HepG2 (cell line): Measurements from ENCODE around the gene LIPE. TPM values are rescaled to one million over a fixed set of nuclear protein-coding genes. Genes with fewer than 3 reads are reported as not detected.

Experiments used
- ATAC-seq: fragments of 200-7000 bp; cut with Tn5 transposase; 3 replicates; pipeline ENCODE4 v1.9.1; 2020; ENCODE audit warnings: mild to moderate bottlenecking, moderate library complexity
- BruUV-seq: library from RNA; stranded (reverse); fragments of 400-500 nt; replicated peaks from 2 replicates; lab custom pipeline; 2021; lab: Mats Ljungman, UMichigan
- CTCF ChIA-PET: fragments of 300-600 bp; formaldehyde crosslinking; extraction: SDS; loops from one replicate; lab custom pipeline; 2021; ENCODE audit warnings: low total read pairs, inconsistent platforms, low intra/inter-chr PET ratio; lab: Yijun Ruan, JAX
- POLR2A ChIA-PET: fragments of 350-600 bp; sonication (Branson Sonifier 250); formaldehyde crosslinking; loops from one replicate; lab custom pipeline; 2020; ENCODE audit warnings: antibody characterized with exemption, inconsistent platforms; lab: Yijun Ruan, JAX
- DNase-seq: peaks from one replicate; pipeline ENCODE4 v3.0.0-alpha.2; 2015; ENCODE audit warnings: low spot score
- FAIRE-seq: peaks from 3 replicates; lab custom pipeline; 2011; peaks lifted over from hg19 to GRCh38; lab: Jason Lieb, UNC
- H2AFZ ChIP-seq: one replicate; pipeline ENCODE4 v1.6.1; 2011; ENCODE audit warnings: low read length, inconsistent platforms
- H3K27ac ChIP-seq: fragments of 300-600 bp; 3 replicates; pipeline ENCODE4 v1.8.0; 2011; ENCODE audit warnings: mixed run types, mild to moderate bottlenecking, mixed read lengths, low read length, inconsistent platforms; ENCODE audit not compliant: insufficient read depth; ENCODE audit errors: extremely low read length
- H3K27me3 ChIP-seq, 2 experiments: fragments of 200-600 bp in 1 of 2; 2 replicates in 1 of 2; 3 replicates in 1 of 2; pipeline versions ENCODE4 v1.6.0 to v1.8.0; 2011; ENCODE audit warnings: low read length in 2 of 2, mild to moderate bottlenecking in 2 of 2, moderate library complexity in 2 of 2, inconsistent platforms in 1 of 2; ENCODE audit not compliant: insufficient read depth in 2 of 2, control insufficient read depth in 1 of 2
- H3K36me3 ChIP-seq, 2 experiments: fragments of 200-600 bp in 1 of 2; replicated peaks in 1 of 2; 2 replicates in 1 of 2; 3 replicates in 1 of 2; pipeline versions ENCODE4 v1.5.1 to v1.8.0; 2011; ENCODE audit warnings: low read length in 2 of 2, inconsistent platforms in 1 of 2; ENCODE audit not compliant: insufficient read depth in 2 of 2, control insufficient read depth in 1 of 2
- H3K4me1 ChIP-seq: 2 replicates; pipeline ENCODE4 v1.5.1; 2012; ENCODE audit warnings: low read length, inconsistent platforms; ENCODE audit not compliant: insufficient read depth
- H3K4me2 ChIP-seq: 2 replicates; pipeline ENCODE4 v1.6.0; 2011; ENCODE audit warnings: low read depth, low read length, inconsistent platforms
- H3K4me3 ChIP-seq, 3 experiments: fragments of 200-600 bp in 1 of 3; sonication (generic), shearing (Covaris generic) in 1 of 3; replicated peaks in 1 of 3; 2 replicates each; pipeline ENCODE4 v1.5.1; 2011 to 2016; ENCODE audit warnings: low read length in 3 of 3, inconsistent platforms in 2 of 3, low read depth in 2 of 3, mild to moderate bottlenecking in 2 of 3, control low read depth in 1 of 3, mixed read lengths in 1 of 3; ENCODE audit not compliant: insufficient read depth in 1 of 3
- H3K79me2 ChIP-seq: one replicate; pipeline ENCODE4 v1.6.1; 2011; ENCODE audit warnings: low read length, inconsistent platforms; ENCODE audit not compliant: insufficient read depth
- H3K9ac ChIP-seq: 2 replicates; pipeline ENCODE4 v1.6.0; 2011; ENCODE audit warnings: mild to moderate bottlenecking, low read depth, low read length, inconsistent platforms; ENCODE audit not compliant: insufficient read depth
- H3K9me3 ChIP-seq: 2 replicates; pipeline ENCODE4 v1.5.1; 2012; ENCODE audit warnings: mild to moderate bottlenecking, low read length
- H4K20me1 ChIP-seq: 2 replicates; pipeline ENCODE4 v1.6.0; 2011; ENCODE audit warnings: inconsistent platforms, mild to moderate bottlenecking, low read length, moderate library complexity; ENCODE audit not compliant: insufficient read depth
- BCLAF1 ChIP-seq: fragments of 450-650 bp; IDR thresholded peaks from 2 replicates; pipeline ENCODE4 v1.6.1; 2017; ENCODE audit warnings: mild to moderate bottlenecking
- CREB3 ChIP-seq: sonication (generic); formaldehyde crosslinking; IDR thresholded peaks from 2 replicates; pipeline ENCODE4 v1.5.0; 2020; ENCODE audit warnings: missing genetic modification reagents
- FOXM1 ChIP-seq: sonication (generic); formaldehyde crosslinking; IDR thresholded peaks from 2 replicates; pipeline ENCODE4 v1.5.0; 2020; ENCODE audit warnings: missing genetic modification reagents
- HOXA3 ChIP-seq: sonication (generic); formaldehyde crosslinking; IDR thresholded peaks from 2 replicates; pipeline ENCODE4 v1.5.0; 2020; ENCODE audit warnings: missing genetic modification reagents
- KLF11 ChIP-seq: IDR thresholded peaks from 2 replicates; pipeline ENCODE4 v1.6.1; 2016; ENCODE audit warnings: missing compliant biosample characterization
- MEIS1 ChIP-seq: sonication (generic); formaldehyde crosslinking; IDR thresholded peaks from 2 replicates; pipeline ENCODE4 v1.9.0; 2021; ENCODE audit warnings: mild to moderate bottlenecking, missing genetic modification reagents, moderate library complexity, borderline replicate concordance
- PRDM4 ChIP-seq: sonication (generic); formaldehyde crosslinking; IDR thresholded peaks from 2 replicates; pipeline ENCODE4 v1.9.0; 2021; ENCODE audit warnings: missing genetic modification reagents, borderline replicate concordance
- RARG ChIP-seq: sonication (generic); formaldehyde crosslinking; IDR thresholded peaks from 2 replicates; pipeline ENCODE4 v1.4.0; 2020; ENCODE audit warnings: low read depth, mild to moderate bottlenecking, missing genetic modification reagents
- SOX5 ChIP-seq: IDR thresholded peaks from 2 replicates; pipeline ENCODE4 v1.6.1; 2016; ENCODE audit warnings: borderline replicate concordance
- SUZ12 ChIP-seq: fragments of 150-350 bp; IDR thresholded peaks from 2 replicates; pipeline ENCODE4 v1.6.1; 2014; ENCODE audit warnings: low read depth, low read length
- TBX2 ChIP-seq: sonication (generic); formaldehyde crosslinking; IDR thresholded peaks from 2 replicates; pipeline ENCODE4 v1.5.0; 2020; ENCODE audit warnings: missing genetic modification reagents, mild to moderate bottlenecking, borderline replicate concordance
- TCF7 ChIP-seq: sonication (generic); IDR thresholded peaks from 2 replicates; pipeline ENCODE4 v1.6.1; 2016; ENCODE audit warnings: antibody characterized with exemption, low read depth
- TMF1 ChIP-seq: sonication (generic); formaldehyde crosslinking; IDR thresholded peaks from 2 replicates; pipeline ENCODE4 v1.8.1; 2022; ENCODE audit warnings: low read depth, missing genetic modification reagents
- ZNF224 ChIP-seq: sonication (generic); formaldehyde crosslinking; IDR thresholded peaks from 2 replicates; pipeline ENCODE4 v1.5.0; 2020; ENCODE audit warnings: mild to moderate bottlenecking, missing genetic modification reagents
- ZNF292 ChIP-seq: sonication (generic); formaldehyde crosslinking; IDR thresholded peaks from 2 replicates; pipeline ENCODE4 v1.8.1; 2022; ENCODE audit warnings: mild to moderate bottlenecking, low read depth, missing genetic modification reagents, borderline replicate concordance
- ZNF331 ChIP-seq: sonication (generic); formaldehyde crosslinking; IDR thresholded peaks from 2 replicates; pipeline ENCODE4 v1.4.0; 2020; ENCODE audit warnings: missing genetic modification reagents
- ZNF44 ChIP-seq: sonication (generic); formaldehyde crosslinking; IDR thresholded peaks from 2 replicates; pipeline ENCODE4 v1.5.1; 2020; ENCODE audit warnings: mild to moderate bottlenecking, missing genetic modification reagents
- ZNF564 ChIP-seq: sonication (generic); formaldehyde crosslinking; IDR thresholded peaks from 2 replicates; pipeline ENCODE4 v1.8.1; 2023; ENCODE audit warnings: mild to moderate bottlenecking, missing genetic modification reagents
- ZNF570 ChIP-seq: sonication (generic); formaldehyde crosslinking; IDR thresholded peaks from 2 replicates; pipeline ENCODE4 v1.4.0; 2020; ENCODE audit warnings: mild to moderate bottlenecking, missing genetic modification reagents, borderline replicate concordance
- ZNF598 ChIP-seq: sonication (generic); formaldehyde crosslinking; IDR thresholded peaks from 2 replicates; pipeline ENCODE4 v1.5.1; 2020; ENCODE audit warnings: mild to moderate bottlenecking, missing genetic modification reagents, borderline replicate concordance
- ZNF724P ChIP-seq: sonication (generic); formaldehyde crosslinking; IDR thresholded peaks from 2 replicates; pipeline ENCODE4 v1.8.0; 2022; ENCODE audit warnings: missing genetic modification reagents, borderline replicate concordance
- WGBS: methylation state at CpG from one replicate; pipeline ENCODE4 v1.1.6; 2017; ENCODE audit warnings: low lambda C conversion rate; 5-methylcytosine and 5-hydroxymethylcytosine counted together
- in situ Hi-C: cut with HindIII; loops from 2 replicates; pipeline ENCODE4 v1.10.0; 2017; ENCODE audit warnings: low pct_unique_long_range_greater_than_20kb; ENCODE audit not compliant: extremely low pct_ligation_motif_present
- intact Hi-C: fragments of 100-400 bp; cut with micrococcal nuclease; formaldehyde crosslinking; loops from one replicate; pipeline ENCODE4 v1.10.0; 2022; ENCODE audit not compliant: unreplicated experiment
- polyA plus RNA-seq, 8 experiments: library from polyadenylated mRNA; depleted of rRNA in 3 of 8; stranded (reverse) in 7 of 8; unstranded in 1 of 8; fragments of >200 nt; fragmentation: Illumina TruSeq in 4 of 8; extraction: Trizol in 4 of 8; gene quantifications; 2 replicates each; pipeline versions ENCODE4 v1.2.1 to v1.2.3, GENCODE V29; 2011 to 2016; ENCODE audit warnings: low read depth in 4 of 8, missing spikeins in 1 of 8, mixed read lengths in 1 of 8; ENCODE audit not compliant: insufficient read depth in 1 of 8
- total RNA-seq, 5 experiments: library from RNA; depleted of rRNA; stranded (reverse); fragments of >200 nt; fragmentation: Illumina TruSeq; extraction: Trizol; gene quantifications; 2 replicates each; pipeline ENCODE4 v1.2.3, GENCODE V29; 2016; ENCODE audit warnings: low read depth in 1 of 5

LIPE gene
- total and polyA plus RNA-seq, 2 of the 13 experiments (the other 11 are each of a cell fraction or from before 2014, with no cell fraction given): not detected

DNA sequence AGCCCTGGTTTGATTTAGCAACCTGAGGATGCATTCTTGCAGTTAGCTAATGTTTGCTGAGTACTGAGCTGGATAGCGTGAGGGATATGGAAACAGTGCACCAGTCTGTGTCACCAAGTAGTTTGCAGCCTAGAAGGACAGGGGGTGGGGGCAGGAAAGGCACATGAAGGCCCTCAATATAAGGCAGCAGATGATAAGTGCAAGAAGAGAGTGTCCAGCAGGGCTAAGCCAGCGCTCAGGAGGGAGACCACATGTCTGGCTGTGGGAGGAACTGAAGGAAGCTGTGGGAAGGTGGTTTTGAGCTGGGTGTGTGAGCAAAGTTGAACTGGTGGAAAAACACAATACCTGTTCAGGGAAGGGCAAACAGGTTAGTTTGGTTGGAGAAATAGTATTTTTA, 13.9 kb upstream of the LIPE start:
- Histone ChIP-seq H3K4me3 (peak overlapping the region in 2 of 3 experiments; percentile 32 to 52; a peak in 3 of 6 replicates), H3K9ac (peak overlapping the region; percentile 41; the same call in 1 of the 2 replicates), H4K20me1 (no peaks in the 10 kb centered on the region), H3K79me2 (no peaks in the 10 kb centered on the region), H3K9me3 (no peaks in the 10 kb centered on the region), H3K27me3 (no peaks in the 10 kb centered on the region), H3K27ac (peak overlapping the region; percentile 41), H2AFZ (peak overlapping the region; percentile 83), H3K36me3 (no peaks in the 10 kb centered on the region), H3K4me2 (peak overlapping the region; percentile 90), H3K4me1 (peaks cover 85% of the 10 kb centered on the region)
- BruUV-seq: no TSS peak
- 6% methylated on average over 2 of the region's 2 CpGs for WGBS
- peak; percentile 72 for DNase-seq
- CTCF ChIA-PET: interaction anchor here (1.4 to 2.4 kb wide), 3 partner anchors 9 to 126 kb away, joined by 3 to 12 read pairs (median 4); no protein-coding TSS in a partner anchor
- POLR2A ChIA-PET: interaction anchor here (0.8 to 2.8 kb wide), 6 partner anchors 9 to 87 kb away, joined by 3 to 31 read pairs (median 8); partner anchors contain the start of gene CEACAM1
- in situ Hi-C loops: no loop called here
- peak; percentile 82 for FAIRE-seq
- peak; percentile 53 for ATAC-seq
- intact Hi-C loops: no loop called here
- TF ChIP-seq SOX5 (CRISPR knock-in tag) (no peak), PRDM4 (CRISPR knock-in tag) (no peak), BCLAF1 (no peak), ZNF331 (CRISPR knock-in tag) (0 out of 2 replicates have a peak, but pooled peaks have one; percentile 14), FOXM1 (no peak), CREB3 (no peak), ZNF570 (CRISPR knock-in tag) (no peak), MEIS1 (CRISPR knock-in tag) (no peak), RARG (CRISPR knock-in tag) (no peak), ZNF598 (CRISPR knock-in tag) (no peak), KLF11 (no peak), TBX2 (CRISPR knock-in tag) (no peak), SUZ12 (no peak), TCF7 (no peak), TMF1 (CRISPR knock-in tag) (no peak), ZNF292 (CRISPR knock-in tag) (peak; percentile 72; the same call in 1 of the 2 replicates), ZNF224 (no peak), ZNF44 (CRISPR knock-in tag) (no peak), HOXA3 (CRISPR knock-in tag) (0 out of 2 replicates have a peak, but pooled peaks have one; percentile 2), ZNF724P (CRISPR knock-in tag) (no peak), ZNF564 (CRISPR knock-in tag) (no peak)
